COLO829 (cell line): ENCODE data around the gene AAK1.
"Not testable (repeated sequence)": the region's sequence is repeated elsewhere in the genome, so short reads cannot be mapped to it uniquely, and the experiment has no call there.

ENCODE experiments used
- DNase-seq: peaks from one replicate; pipeline ENCODE4 v3.0.0; 2012; ENCODE audit warnings: low spot score

Gene AAK1

GRCh38 chr2:69643602-69644505 lies at the start of gene AAK1:
AAK1 (minus strand) TSS chr2:69643739; CDS start chr2:69643040, 699 bp downstream.
- peak; percentile 81 for DNase-seq

DNA sequence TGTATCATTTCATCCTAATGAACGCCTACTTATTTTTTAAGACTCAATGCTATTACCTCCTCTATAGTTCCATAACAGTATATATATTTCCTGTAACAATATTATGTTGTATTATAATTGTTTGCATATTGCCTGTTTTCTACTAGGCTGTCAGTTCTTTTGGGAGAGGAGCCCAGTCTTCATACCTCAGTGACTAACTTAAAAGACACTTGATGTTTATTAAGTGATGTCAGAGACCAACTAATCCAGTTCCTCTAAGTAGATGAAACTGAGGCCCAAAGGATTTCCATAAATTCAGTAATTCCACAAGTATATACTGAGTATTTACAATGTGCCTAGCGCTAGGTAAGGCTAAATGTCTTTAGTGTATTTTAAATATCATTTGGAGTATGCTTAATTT lies 48.9 kb upstream of the AAK1 start:
- DNase-seq: no peak

DNA sequence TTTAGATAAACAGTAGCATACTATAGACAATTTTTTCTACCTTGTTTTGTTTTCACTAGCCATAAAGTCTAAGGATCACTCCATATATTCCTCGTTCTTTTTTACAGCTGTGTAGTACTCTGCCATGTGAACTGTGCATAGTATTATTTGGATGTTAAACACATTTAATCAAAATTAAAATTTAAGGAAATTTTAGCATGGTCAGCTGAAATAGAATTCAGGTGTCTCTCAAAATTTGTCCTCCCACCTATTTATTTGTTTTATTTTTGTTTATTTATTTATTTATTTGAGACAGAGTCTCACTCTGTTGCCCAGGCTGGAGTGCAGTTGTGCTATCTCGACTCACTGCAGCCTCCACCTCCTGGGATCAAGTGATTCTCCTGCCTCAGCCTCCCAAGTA lies 46.4 kb upstream of the AAK1 start:
- no peak for DNase-seq

DNA sequence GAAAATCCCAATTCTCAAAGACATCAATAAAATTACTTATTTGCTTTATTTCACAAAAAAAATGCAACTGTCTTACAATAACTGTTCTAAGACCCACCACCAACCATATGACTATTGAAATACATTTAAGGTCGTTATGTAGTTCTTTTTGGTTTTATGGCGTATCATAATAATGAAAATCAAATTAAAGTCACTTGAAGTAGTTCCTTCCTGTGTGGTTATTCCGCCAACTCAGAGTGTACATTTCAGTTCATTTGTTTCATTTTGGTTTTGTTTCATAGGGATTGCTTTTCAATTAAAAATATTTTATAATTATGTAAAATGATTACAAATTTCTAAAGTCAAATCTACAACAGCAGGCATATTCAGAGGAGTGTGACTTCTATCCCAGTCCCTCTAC lies 45.9 kb upstream of the AAK1 start:
- no peak for DNase-seq

DNA sequence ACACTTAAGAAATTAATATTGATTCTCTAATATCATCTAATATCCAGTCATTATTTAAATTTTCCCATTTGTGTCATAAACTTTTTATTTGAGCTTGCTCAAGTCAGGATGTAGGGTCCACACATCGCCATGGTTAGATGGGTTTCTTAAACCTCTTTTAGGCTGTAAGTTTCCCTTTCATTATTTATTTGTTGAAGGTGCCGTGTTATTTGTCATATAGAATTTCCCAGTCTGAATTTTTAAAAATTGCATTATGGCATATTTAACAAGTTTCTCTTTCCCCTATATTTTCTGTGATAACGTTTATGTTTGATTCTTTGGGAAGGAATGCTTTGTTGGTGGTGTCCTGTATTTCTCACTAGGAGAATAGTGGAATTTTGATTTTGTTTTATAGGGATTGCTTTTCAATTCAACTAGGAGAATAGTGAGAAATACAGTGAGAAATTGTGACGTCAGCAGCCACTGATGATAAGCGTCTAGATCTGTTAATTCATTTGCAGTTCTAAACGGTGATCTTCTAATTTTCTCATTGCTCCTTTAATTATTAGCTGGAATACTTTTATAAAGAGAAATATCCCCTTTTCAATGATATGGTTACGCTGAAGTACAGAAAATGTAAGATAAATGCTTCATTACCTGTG lies 44.6 kb upstream of the AAK1 start:
- no peak for DNase-seq

DNA sequence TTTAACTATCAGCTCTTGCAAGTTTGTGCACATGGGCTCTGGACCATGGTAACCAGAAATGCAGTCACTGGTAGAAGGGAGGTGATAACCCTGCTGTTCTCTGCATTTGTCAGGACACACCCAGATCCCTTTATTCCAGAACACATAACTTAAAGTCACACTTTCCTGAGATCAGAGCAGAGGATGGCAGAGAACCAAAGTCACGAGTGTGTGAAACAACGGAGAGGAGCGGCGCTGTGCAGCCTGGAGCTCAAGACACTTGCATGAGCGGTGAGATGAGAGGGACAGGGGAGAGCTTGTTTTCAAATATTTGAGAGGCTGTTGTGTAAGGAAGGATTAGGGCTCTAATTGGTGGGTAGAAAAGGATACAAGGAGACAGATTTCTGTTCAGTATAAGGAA lies 43.3 kb upstream of the AAK1 start:
- DNase-seq: no peak

- no peak for DNase-seq
Observed at GRCh38 chr2:69685321-69686048, 41.9 kb upstream of the AAK1 start.

DNA sequence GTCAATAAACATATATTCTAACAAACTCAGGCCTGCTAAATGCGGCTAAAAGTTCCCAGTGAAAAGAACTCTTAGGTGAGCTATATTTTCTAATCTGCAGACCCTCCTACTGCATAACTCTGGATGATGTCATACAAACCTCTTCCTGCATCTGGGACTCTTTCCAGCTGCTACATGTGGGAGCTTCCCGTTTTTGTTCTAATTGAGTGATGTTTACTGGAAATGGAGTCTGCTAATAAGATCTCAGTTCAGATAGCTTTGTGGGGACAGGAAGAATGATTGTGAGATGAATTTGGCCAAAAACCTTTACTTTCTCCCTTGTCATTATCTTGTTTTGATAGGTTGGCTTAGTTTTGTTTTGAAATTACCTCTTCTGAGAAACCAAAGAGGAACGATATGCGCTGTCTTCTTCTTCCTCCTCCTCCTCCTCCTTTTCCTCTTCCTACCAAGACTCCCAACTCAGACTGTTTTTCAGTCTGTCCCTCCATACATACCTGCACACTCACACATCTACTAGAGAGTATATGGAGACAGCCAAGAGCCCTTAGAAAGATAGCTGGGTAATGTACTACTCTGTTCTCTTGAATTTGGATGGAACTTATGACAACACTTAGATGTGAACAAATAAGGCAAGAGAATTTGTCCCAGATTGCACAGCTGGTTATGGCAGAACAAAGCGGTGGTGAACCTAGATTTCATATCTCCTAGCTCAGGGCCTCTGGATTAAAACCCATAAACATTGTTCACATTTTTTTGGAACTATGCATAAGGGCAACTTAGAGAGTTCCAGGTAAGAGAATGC lies 39.8 kb upstream of the AAK1 start:
- no peak for DNase-seq

- DNase-seq: no peak
Observed at GRCh38 chr2:69682525-69682924, 39.0 kb upstream of the AAK1 start.

- no peak for DNase-seq
Observed at GRCh38 chr2:69680001-69680675, 36.6 kb upstream of the AAK1 start.

DNA sequence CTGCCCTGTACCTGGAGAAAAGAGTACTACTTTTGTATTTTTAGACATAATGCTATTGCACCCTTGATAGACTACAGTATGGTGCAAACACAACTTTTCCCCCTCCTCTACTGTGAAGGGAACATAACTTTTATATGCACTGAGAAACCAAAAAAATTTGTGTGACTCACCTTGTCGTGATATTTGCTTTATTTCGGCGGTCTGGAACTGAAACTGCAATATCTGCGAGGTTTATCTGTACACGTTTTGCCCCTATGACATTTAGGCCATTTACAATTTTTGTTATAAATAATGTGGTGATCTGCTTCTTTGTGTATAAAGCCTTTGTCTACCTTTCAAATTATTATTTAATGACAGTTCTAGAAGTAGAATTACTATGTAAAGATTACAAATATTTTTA lies 34.4 kb upstream of the AAK1 start:
- no peak for DNase-seq

GRCh38 chr2:69676146-69676545 lies 32.6 kb upstream of the AAK1 start:
- DNase-seq: no peak

DNA sequence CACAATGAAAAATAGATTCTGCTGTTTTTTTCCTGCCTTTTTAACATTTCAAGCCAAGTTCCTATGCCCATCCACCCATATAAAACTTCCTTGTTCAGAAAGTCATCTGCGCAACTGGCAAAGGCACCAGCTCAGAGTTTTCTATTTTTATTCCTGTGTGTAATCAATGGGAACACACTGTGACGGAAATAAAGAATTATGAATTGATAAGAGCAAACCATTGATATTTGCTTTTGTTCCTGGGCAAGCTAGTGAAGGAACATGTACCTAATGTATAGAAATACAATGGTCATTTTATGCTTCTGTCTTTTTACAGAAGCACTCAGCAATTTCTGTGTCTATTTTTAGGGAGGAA lies 30.8 kb upstream of the AAK1 start:
- DNase-seq: no peak

DNA sequence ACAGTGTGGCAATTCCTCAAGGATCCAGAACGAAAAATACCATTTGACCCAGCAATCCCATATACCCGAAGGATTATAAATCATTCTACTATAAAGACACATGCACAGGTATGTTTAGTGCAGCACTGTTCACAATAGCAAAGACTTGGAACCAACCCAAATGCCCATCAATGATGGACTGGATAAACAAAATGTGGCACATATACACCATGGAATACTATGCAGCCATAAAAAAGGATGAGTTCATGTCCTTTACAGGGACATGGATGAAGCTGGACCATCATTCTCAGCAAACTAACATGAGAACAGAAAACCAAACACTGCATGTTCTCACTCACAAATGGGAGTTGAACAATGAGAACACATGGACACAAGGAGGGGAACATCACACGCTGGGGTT lies 29.6 kb upstream of the AAK1 start:
- not testable (repeated sequence) for DNase-seq

GRCh38 chr2:69669666-69670065 lies 26.1 kb upstream of the AAK1 start:
- no peak for DNase-seq

DNA sequence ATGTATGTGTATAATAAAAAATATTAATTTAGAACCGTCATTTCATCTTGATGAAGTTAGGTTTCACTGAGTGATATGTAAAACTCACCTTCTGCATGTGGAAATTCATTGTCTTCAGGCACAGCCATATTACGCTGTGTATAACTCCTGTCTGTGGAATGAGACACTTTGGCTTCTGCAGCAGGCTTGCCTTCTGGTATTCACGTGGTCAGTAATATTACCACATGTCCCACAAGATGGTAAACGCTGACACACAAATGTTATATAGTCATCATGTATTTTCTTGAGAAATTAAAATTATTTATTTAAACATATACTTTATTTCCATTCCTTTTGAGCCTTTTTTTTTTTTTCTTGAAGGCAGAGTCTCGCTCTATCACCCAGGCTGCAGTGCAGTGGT lies 25.1 kb upstream of the AAK1 start:
- DNase-seq: no peak

DNA sequence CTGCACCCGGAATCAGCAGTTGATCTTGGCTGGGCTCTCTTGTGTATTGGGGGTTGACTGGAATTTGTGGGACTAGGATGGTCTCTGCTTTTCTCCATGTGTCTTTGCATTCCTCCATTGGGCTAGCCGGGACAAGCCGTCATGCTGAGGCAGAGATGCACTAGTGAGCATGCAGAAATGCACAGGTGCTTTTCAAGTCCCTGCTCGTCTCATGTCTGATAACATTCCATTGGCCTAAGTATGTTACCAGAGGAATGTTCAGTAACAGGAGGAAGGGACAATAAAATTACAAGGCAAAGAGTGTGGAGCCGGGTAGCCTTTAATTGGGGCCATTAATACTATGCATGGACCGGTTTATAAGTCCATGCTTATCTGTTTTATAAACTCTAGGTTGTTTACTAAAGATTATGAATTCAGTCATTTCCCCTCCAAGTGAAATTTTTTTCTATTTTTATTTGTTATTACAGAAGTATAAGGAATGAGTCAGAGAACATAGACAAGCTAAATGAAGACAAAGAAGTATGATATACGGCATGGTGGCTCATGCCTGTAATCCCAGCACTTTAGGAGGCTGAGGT lies 24.4 kb upstream of the AAK1 start:
- DNase-seq: no peak

- no peak for DNase-seq
Observed at GRCh38 chr2:69665152-69665551, 21.6 kb upstream of the AAK1 start.

GRCh38 chr2:69663860-69664259 lies 20.3 kb upstream of the AAK1 start:
- no peak for DNase-seq

GRCh38 chr2:69662547-69662946 lies 19.0 kb upstream of the AAK1 start:
- not testable (repeated sequence) for DNase-seq

GRCh38 chr2:69660637-69661036 lies 17.1 kb upstream of the AAK1 start:
- DNase-seq: no peak
